GM23248 (cell line): ENCODE measurements around the gene MOB3B.

ENCODE experiments used
- EZH2 ChIP-seq: fragments of 200-600 bp; sonication (generic); IDR thresholded peaks from 2 replicates; pipeline ENCODE4 v1.6.1; 2018; ENCODE audit warnings: antibody characterized with exemption, mild to moderate bottlenecking; ENCODE audit not compliant: insufficient read depth, poor library complexity, severe bottlenecking
- EZH2phosphoT487 ChIP-seq: fragments of 200-600 bp; sonication (generic); IDR thresholded peaks from 2 replicates; pipeline ENCODE4 v1.6.1; 2018; ENCODE audit warnings: antibody characterized with exemption, moderate library complexity, mild to moderate bottlenecking, low read depth; ENCODE audit not compliant: insufficient read depth

DNA sequence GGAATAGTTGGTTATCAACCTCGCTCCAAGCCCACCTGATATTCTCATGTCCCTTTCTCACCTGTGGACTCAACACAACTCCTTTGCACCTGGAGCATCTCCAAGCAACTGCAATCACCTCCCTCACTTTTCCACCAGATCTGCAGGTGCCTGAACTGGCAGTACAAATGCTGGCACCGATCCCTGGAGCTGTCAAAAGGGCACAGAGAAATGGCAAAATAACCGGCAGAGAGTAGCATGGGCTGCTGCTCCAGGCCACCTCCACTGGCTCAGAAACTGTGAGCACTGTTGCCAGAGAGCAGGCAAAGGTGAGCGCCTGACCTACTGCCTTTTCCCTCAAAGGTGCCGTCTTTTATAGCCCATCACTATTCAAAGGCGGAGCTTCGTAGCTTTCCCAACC is 247.3 kb downstream of the MOB3B start:
- TF ChIP-seq EZH2 (no peak), EZH2phosphoT487 (no peak)
